ENCODE results near the gene UPK1B.
A peak's percentile ranks its signal among the peaks of the same experiment; 100 is the strongest.
"Not testable (repeated sequence)": the region's sequence is repeated elsewhere in the genome, so short reads cannot be mapped to it uniquely, and the experiment has no call there.

The UPK1B gene

DNA sequence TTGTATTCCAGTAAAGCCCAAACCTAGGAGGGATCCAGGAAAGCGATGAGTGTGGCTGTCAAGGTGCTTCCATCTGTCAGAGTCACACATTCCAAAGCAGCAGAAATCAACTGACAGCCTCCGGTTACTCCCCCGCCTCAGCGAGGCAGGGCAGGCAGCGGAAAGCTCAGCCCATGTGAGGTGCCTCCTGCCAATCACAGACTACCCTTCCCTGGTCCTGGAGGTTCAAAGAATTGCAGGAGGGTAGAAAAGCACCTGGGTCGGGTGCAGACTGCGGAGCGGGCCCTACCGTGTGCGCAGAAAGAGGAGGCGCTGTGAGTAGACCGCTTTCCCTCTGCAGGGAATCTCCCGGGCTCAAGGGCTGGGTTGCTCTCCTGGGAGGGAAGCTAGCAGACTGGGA lies at the start of gene UPK1B:
TSS of gene UPK1B (plus strand) at position 274 of the 400 bp plus-strand sequence. CDS start 13,144 bp downstream, outside the sequence.
- DNase-seq = no peak

DNA sequence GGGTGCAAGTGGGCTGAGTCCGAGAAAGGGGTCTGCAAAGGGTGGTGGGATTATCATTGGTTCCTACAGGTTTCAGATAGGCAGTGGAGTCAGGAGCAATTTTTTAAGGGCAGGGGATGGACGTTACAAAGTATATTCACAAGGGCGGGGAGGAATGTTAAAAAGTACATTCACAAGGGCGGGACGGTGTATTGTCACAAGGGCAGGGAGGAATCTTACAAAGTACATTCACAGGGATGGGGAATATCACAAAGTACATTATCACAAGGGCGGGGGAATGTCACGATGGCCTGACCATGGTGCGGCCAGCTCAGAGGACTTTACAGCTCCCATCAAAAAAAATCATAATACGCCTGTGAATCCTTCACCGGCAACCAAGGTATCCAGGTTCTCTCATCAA lies 48.1 kb upstream of the UPK1B start:
- DNase-seq = no peak

DNA sequence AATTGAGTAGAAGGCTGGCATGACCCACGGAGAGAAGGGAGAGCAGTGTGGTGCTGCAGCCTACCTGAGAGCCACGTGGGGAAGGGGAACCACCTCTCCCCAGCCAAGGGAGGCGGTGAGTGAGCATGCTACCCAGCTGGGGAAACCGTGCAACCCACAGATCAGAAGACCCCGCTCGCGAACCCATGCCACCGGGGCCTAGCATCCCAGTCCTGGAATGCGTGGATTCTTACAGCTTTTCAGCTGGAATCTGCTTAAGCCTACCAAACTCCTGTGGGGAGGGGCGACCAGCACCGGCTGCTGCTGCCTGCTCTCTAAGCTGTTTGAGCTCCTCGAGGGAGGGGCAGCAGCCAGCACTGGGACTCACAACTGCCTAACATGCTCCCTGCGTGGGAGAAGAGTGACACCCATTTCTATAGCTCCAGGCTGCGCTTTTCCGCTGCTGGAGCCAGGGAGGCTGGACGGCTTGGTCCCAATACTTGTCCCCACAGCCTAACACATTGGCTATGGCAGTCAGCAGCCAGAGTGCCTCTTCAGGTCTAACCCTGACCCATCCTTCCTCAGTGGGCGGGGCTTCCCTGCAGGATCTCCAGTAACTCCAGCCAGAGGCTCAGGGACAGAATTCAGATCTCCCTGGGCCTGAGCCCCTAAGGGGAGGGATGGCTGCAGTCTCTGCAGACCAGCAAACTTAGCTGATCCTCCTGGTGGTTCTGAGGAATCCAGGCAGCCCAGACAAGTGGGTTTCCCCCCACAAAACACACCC lies 47.5 kb upstream of the UPK1B start:
- DNase-seq = no peak

DNA sequence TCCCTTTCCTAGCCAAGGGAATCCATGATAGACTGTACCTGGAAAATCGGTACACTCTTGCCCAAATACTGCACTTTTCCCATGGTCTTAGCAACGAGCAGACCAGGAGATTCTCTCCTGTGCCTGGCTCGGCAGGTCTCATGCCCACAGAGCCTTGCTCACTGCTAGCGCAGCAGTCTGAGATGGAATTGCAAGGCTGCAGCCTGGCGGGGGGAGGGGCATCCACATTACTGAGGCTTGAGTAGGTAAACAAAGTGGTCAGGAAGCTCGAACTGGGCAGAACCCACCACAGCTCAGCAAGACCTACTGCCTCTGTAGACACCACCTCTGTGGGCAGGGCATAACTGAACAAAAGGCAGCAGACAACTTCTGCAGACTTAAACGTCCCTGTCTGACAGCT lies 43.1 kb upstream of the UPK1B start:
- DNase-seq = not testable (repeated sequence)

DNA sequence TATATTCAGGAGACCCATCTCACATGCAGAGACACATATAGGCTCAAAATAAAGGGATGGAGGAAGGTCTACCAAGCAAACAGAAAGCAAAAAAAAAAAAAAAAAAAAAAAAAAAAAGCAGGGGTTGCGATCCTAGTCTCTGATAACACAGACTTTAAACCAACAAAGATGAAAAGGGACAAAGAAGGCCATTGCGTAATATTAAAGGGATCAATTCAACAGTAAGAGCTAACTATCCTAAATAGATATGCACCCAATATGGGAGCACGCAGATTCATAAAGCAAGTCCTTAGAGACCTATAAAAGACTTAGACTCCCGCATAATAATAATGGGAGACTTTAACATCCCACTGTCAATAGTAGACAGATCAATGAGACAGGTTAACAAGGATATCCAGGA lies 41.1 kb upstream of the UPK1B start:
- DNase-seq = not testable (repeated sequence)

DNA sequence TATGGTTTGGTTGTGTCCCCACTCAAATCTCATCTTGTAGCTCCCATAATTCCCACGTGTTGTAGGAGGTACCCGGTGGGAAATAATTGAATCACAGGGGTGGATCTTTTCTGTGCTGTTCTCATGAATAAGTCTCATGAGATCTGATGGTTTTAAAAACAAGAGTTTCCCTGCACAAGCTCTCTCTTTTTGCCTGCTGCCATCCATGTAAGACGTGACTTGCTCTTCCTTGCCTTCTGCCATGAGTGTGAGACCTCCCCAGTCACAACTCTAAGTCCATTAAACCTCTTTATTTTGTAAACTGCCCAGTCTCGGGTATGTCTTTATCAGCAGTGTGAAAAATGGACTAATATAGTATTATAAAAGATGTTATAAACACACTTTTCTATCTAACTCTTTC lies 34.0 kb upstream of the UPK1B start:
- not testable (repeated sequence) for DNase-seq

DNA sequence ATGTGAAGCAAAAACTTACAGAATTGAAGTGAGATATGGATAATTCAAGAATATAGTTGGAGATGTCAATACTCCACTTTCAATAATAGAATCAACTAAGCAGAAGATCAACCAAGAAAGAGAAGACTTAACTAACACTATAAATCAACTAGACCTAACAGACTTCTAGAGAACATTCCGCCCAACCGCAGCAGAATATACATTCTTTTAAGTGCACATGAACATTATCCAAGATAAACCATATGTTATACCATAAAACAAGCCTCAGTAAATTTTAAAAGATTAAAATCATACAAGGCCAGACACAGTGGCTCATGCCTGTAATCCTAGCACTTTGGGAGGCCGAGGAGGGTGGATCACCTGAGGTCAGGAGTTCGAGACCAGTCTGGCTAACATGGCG lies 32.9 kb upstream of the UPK1B start:
- DNase-seq = no peak

DNA sequence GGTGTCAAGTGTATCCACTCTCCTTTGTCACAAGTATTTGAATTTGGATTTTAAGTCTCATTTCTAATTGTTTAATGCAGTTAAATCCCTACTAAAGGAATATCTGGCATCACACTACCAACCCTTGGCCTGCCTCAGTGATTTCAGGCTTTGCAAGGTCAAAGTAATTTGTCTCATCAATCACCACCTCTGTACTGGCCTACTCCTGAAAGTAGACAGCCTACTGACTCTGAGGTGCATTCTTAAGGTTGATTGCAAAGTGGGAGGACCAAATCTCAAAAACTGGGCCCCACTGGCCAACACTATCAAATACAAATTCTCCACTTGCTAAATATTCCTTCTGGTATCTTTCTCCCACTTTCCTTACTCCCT lies 28.3 kb upstream of the UPK1B start:
- DNase-seq = no peak

DNA sequence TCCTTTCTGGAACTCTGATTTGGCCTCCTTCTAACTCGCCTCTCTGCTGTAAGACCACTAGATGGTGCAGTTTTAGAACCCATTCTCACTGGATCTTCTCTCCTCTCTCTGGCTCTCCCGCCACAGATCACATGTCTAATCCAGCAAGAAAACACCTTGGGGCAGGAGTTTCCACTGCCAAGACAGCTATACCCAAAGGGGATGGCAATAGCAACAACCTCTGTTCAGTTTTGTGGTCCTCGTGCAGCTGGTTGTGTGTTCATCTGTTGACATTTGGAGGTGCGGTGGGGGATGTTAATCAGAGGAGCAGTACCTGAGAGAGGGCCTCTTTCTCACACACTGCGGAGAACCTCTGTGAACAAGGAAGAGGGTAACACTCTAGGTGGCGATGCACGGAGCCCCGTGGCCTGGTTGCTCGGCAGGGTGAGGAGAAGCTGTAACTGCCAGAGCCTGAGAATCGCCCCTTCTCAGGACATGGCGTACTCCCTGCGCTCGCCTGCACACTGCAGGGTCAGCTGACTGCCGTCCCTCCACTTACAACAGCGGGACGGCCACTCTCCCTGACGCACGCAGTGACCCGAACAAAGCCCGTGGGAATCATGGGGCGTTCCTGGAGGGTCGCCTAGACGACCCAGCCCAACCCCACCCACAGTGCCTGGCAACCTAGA lies 27.8 kb upstream of the UPK1B start, which contains the start of gene TEX55:
TSS of gene TEX55 (plus strand) at position 666 of the 668 bp plus-strand sequence. CDS start 25 bp downstream, outside the sequence.
- DNase-seq = peak; percentile 12

DNA sequence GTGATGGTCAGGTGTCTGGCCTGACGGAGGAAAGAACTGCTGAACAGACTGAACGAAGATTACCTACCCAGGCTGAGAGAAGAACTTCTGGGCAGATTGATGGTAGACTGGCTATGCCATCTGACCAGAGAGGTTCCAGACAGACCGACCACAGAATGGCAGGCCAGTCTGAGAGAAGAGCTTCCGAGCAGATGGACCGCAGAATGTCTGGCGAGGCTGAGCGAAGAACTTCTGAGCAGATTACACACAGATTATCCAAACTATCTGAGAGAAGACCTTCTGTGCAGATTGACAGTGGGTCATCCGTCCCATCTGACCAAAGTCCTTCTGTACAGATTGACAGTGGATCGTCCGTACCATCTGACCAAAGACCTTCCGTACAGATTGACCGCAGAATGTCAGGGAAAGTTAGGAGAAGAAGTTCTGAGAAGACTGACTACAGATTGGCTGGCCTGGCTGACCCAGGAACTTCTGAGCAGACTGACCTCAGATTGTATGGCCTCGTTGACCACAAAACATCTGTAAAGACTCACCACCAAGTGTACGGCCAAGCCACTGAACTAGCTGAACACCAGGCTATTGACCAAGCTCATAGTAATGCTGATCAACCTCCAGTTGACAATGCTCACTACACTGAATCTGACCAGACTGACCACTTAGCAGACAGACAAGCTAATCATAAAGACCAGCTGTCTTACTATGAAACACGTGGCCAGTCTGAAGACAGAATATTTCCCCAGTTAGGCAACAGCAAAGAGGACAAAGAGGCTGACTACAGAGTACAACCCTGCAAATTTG lies 26.6 kb upstream of the UPK1B start:
- no peak for DNase-seq

DNA sequence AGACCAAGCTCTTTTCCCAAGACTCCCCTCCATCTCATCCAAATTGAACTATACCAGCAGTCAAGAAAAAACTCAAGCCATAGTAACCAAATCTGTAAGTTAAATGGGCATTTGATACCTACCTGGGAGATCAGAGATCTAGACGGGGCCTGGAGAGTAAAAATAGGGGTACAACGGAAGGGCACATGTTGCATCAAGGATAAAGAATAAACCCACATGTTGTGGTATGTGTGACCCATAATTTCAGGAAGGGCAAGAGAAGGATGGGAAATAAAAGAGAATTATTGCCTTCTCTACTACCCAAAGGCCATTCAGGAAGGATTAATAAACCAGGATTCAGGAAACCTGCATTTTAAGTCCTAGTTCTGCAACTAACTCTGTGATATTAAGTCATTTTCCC lies 25.9 kb upstream of the UPK1B start:
- DNase-seq = no peak

DNA sequence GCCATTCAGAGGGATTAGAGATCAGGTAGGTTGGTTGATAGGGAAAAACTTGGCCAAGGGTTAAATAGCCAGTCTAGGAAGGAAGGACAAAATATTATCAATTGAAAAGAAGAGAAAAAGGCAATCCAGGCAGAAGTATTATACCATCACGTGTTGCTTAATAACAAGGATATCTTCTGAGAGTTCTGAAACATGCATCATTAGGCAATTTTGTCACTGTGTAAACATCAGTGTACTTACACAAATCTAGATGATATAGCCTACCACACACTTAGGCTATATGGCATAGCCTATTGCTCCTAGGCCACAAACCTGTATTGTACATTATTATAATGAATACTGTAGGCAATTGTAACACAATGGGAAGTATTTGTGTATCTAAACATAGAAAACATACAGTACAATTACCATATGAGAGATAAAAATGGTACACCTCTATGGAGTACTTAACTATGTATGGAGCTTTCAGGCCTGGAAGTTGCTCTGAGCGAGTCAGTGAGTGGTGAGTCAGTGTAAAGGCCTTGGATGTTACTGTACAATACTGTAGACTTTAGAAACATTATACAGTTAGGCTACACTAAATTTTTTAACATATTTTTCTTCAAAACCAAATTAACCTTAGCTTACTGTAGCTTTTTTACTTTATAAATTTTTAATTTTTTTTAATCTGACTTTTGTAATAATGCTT lies 24.8 kb upstream of the UPK1B start:
- no peak for DNase-seq

DNA sequence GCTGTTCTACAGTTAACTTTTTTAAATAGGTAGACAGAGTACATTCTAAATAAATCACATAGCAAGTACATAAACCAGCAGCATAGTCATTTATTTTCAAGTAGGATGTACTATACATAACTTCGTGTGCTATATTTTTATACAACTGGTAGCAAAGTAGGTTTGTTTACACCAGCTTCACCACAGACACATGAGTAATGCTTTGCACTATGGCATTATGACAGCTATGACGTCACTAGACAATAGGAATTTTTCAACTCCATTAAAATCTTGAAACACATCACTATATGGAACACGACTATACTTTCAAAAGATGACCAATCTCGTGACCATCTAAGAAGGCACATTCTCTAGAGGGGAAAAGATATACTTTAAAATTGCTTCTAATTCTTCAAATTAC lies 23.9 kb upstream of the UPK1B start:
- no peak for DNase-seq

DNA sequence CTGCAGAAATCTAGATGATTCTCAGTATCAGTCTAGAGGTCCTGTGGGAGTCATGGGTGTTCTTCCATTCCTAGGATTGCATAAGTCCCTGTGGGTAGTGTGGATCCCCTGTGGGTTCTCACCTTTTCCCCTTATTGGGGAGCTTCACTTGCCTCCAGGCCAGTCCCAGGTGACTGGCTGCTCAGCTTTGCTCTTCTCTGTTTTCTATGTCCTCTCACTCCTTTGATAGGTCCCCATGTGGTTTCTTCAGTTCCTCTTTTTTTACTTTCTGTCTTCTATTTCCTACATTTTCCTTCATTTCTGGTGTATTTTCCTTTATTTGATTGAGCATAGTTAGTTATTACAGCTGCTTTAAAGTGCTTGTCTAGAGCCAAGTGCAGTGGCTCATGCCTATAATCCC lies 16.5 kb upstream of the UPK1B start:
- DNase-seq = no peak

DNA sequence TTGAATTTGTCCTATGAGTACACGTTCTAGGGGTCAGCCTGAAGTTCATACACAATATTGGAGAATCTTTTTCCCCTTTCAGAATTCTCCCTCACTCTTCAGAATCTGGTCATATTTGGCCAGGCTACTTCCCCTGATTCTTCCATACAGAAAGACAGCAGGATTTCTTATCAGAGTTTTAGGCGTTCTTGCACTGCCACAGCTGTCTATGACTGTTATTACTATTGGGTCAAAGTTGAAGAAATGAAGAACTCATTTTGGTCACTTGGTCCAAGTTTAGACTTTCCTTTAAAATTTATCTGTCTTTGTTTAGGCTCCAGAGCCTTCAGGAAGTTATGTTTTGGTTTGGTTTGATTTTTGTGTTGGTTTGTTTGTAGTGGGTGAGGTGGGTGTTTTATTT lies 15.4 kb upstream of the UPK1B start:
- DNase-seq = no peak

DNA sequence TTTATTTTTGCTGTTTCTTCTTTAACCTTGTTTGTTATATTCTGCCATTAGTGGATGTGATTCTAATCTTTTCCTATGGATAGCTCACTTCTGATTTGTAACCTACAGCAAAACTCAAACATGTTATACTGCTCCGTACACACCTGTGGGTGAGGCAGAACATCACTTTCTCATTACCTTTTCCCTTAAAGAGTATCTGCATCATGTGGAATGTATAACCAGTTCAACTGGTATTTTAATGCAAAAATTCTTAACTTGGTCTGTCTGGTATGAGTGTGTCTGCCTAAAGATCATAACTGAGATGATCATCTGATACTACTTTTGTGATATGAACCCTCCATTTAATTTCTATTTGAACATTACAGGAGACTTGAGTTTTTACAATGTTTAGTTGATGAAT lies 13.0 kb upstream of the UPK1B start:
- DNase-seq = no peak

DNA sequence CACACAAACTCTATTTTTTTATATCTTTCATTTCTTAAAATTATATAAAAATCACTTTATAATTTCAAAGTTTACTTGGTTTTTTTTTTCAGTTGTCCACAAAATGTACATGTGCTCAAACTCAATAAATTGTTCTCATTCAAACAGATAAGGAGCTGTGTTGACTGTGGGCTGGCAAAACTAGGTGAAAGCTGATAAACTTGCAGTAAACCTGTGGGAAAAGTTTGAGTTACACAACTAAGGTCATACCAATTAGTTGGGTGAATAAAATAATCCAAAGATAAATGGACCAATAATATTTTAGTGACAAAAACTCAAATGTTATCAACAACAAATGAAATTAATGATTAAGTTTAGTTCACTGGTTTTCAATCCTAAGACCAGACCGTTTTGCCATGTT lies 12.6 kb upstream of the UPK1B start:
- no peak for DNase-seq

DNA sequence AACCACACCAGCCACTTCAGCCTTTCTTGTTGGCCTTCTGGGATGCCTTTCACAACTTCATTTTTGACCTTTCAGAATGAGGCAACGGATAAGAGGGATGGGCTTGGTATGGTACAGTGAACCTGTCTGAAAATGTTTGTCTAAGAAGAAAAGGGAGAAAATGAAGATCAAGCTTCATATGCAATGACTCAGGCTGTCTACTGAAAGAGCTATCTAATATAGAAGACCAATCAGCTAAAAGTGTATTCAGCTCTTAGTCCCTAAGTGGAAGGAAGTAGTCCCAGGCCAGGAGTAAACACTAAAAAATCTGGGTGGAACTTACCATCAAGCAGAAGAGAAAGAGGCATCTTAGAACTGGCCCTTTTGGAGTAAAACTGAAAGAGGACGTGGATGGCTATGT lies 12.2 kb upstream of the UPK1B start:
- no peak for DNase-seq

DNA sequence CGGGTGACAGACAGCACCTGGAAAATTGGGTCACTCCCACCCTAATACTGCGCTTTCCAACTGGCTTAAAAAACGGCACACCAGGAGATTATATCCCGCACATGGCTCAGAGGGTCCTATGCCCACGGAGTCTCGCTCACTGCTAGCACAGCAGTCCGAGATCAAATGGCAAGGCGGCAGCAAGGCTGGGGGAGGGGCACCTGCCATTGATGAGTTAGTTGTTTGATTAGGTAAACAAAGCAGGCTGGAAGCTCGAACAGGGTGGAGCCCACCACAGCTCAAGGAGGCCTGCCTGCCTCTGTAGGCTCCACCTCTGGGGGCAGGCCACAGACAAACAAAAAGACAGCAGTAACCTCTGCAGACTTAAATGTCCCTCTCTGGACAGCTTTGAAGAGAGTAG lies 8.7 kb upstream of the UPK1B start:
- not testable (repeated sequence) for DNase-seq

DNA sequence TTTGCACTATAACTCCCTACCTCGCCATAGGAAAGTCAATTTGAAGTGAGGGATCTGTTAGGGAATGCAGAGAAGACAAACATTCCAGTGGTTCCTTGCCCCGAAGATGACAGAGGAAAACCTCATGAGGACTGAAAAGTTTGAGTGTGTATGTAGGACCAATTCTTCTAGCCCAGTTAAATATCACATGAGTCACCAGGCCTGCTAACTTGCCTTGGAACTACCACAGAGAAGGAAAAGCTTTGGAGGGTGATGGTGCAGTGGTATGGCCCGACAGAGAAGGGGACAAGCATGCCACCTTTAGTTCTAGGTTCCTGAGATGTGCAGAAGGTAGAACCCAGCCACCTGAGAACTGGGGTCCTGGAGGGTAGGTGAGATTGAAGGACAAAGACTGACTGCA lies 2.6 kb upstream of the UPK1B start:
- no peak for DNase-seq

DNA sequence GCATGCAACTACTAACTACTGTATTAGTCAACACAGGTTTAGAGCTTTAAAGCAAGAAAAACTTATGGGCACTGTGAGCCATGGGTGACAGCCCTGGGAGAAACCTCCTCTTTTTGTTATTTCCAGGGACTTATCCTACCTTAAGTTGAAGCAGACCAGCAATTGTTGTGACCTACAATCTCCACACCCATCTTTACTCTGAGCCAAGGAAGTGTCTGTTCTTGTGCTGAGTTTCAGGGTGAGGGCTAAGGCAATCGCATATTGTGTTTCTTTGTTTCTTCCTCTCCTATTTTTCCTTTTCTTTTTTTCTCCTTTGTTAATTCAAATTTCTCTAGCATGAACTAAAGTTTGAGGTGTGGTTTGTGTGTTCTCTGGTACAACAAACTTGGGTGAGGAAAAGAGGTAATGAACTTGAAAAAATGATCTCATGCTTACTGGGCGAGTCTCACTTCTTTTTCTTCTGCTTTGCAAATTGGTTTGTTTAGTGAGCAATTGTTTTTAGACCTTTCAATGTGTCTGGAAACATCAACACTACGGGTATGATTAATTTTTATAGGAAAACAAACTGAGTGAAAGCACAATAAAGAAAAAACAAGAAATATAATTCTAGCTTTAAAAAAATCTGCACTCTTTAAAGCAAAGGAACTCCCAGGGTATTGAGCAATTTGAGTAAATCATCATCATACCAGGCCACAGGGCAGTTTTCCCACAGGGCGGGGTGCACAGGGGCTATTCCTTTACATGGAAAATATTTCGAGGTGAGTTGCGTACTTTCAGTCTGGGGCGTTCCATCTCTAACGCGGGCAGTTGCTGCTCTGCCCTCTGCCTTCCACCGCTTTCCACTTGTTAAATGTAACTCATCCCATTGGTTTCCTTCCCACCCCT lies 2.7 kb downstream of the UPK1B start:
- DNase-seq = no peak

DNA sequence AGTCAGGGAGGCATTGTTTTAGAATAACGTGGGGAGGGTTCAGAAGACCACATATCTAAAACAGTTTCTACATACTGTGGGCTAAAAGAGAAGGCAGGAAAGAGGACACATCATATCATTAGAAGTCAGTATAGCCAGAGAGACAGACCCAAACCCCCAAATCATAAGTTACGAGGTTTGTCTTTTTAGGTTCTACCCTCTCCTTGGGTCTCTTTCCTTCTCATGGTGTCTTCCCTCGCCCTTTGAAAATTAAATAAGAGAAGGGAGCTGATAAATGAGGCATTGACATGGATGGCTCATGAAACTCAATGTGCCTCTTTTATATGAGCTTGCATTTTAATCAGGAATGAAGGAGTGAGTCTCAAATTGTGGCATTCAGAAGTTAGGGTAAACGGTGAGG lies 3.4 kb downstream of the UPK1B start:
- no peak for DNase-seq

All from NCI-H1694 treated with DMSO at 0.1 percent for 48 hours (cell line).